Iris pigment epithelial cell (primary cell): ENCODE data around the gene SMG9.
"Not testable (repeated sequence)": the region's sequence is repeated elsewhere in the genome, so short reads cannot be mapped to it uniquely, and the experiment has no call there.

Source experiments
- DNase-seq: peaks from one replicate; pipeline ENCODE4 v3.0.0-alpha.2; 2011; ENCODE audit warnings: low read depth

The SMG9 gene

DNA sequence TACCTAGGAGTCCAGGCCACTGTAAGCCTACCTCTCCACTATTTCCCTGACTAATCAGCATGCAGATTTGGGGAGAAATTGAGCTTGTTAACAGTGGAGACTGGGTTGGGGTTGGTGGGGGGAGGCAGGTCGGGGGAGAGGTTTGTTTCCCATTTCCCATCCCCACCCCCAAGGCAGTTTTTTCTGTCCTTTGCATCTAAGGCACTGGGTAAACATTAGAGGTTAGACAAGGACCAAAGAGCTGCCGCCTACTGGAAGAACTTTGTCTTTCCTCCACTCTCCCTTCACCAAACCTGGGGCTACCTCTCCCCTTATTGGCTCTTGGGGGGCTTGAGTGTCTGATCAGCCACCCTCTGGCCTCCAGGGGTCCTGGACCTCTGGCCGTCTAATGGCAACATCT lies 25.1 kb upstream of the SMG9 start:
- no peak for DNase-seq

GRCh38 chr19:43779147-43779819 lies 24.5 kb upstream of the SMG9 start:
- DNase-seq: no peak

DNA sequence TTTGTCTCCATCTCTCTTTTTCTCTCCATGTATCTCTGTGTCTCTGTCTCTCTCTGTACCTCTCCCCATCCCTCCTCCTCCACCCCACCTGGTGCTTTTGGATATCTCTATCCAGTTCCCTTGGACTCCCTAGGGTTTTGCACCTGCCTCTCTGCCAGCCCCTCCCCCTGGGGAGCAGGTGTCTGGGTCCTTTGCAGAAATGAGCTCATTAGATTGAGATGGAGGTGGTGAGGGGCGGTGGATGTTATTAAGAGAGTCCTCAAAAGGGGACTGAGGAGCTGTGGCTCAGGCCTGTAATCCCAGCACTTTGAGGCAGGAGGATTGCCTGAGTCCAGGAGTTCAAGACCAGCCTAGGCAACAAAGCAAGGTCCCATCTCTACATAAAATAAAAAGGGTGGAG lies 23.9 kb upstream of the SMG9 start:
- DNase-seq: no peak

DNA sequence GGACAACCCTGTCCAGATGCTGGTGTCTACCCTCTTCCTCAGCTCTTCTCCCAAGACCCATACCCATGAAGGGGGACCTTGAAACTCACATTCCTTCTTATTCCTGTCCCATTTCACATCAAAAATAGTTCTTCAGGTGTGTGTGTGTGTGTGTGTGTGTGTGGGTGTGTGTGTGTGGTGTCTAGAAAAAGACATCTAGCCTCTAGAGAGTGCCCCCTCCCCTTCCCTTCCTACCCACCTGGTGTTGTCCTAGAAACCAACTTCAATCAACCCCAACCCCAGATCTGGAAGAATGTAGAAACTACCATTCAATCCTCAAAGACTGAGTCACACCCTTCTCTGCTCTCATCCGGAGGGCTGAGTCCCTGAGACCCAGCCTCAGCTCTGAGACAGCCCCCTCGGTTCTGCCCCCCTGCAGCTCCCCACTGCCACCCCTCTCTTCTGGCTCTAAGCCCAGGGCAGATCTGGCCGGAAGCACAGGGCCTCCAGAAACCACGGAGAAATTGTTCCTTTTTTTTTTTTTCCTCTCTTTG lies 22.5 kb upstream of the SMG9 start:
- peak; percentile 45 for DNase-seq

- no peak for DNase-seq
These were observed 21.5 kb upstream of the SMG9 start for GRCh38 chr19:43776286-43776685.

GRCh38 chr19:43775299-43775890 lies 20.6 kb upstream of the SMG9 start:
- no peak for DNase-seq

DNA sequence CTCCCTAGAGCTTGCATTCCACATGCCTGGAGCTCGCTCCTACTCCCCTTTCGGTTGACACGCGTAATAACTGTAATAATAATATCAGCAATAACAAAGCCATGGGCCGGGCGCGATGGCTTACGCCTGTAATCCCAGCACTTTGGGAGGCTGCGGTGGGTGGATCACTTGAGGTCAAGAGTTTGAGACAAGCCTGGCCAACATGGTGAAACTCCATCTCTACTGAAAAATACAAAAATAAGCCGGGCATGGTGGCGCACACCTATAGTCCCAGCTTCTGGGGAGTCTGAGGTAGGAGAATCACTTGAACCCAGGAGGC lies 20.1 kb upstream of the SMG9 start:
- peak; percentile 54 for DNase-seq

DNA sequence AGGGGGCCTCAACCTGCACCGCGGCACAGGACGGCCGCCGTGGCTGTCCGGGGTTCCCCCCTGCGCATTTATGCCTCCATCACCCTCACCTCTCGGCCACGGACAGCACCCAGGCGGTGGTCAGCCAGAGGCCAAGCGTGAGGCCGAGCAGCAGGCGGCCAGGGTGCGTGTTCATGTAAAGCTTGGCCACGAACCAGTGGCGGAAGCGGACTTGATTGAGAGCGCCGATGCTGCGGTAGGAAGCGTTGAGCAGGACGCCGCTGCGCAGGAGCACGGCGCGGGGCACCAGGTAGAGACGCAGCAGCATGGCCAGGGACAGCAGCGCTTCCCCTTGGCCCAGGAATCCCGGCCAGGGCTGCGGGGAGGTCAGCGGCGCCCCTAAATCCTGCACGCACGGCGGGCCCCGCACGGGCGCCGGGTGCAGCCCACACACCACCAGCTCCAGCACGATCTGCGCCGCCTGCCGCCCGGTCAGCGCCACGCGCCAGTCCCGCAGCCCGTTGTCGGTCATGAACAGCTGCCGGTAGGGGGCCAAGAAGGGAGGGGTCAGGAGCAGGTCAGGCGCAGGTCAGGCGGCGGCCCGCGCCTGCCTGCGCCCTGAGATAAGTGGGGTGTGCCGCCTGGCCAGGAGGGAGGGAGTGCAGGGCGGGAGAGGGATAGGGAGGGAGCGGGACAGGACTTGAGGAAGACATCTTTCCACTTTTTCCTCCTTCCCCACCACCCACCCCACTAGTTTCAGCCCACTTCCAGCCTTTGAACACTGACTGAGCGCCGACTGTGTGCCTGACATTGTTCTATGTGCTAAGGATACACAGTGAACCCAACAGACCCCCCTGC lies 19.6 kb upstream of the SMG9 start:
- peak; percentile 84 for DNase-seq

DNA sequence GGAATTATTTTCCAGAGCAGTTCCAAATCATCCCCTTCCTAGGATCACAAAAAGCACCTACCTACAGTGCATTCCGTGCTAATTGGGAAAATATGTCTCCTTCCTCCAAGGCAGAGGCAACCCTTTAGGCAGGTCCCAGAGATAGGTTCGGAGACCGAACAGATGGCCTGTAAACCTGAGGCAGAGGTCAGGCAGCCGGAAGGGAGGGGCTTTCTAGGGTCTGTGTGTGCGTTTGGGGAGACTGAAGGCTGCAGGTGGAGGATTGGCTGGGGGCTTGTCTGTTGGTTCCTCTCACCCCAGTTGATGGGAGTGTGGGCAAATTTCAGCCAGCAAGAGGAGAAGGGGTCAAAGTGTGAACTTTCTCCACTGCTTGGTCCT lies 19.0 kb upstream of the SMG9 start:
- DNase-seq: no peak

DNA sequence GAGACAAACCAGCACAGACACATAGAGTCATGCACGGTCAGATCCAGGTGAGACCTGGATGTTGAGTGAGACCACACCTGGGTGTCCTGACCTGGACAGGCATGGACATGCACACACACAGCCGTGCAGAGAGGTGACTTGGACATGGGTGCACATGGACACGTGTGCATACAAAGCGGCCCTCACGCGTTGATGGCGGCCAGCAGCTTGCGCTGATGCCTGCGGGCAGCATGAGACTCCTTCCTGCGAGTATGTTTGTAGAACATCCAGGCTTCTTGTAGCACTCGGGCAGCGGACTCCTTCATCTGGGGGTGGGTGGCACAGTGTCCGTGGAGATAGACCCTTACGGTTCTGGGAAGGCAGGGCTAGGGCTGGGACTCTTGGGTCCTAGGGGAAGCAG lies 14.5 kb upstream of the SMG9 start:
- DNase-seq: no peak

GRCh38 chr19:43768273-43769050 lies 13.7 kb upstream of the SMG9 start:
- no peak for DNase-seq

DNA sequence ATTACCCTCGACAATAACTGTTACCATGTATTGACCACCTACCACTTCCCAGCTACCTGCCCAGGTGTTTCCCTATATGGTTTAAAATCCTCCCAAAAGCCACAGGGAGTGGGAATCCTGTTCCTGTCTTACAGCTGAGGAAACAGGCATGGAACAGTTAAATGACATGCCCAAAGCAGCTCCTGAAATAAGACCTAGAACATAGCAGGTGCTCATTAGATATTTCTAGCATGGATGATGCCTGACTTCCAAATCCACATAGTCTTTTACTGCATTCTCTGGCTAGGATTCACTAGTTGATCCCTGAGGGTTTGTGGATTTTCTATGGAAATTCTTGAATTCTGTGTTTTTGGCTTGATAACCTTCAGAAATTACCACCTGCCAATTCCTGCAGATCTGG lies 13.1 kb upstream of the SMG9 start:
- no peak for DNase-seq

DNA sequence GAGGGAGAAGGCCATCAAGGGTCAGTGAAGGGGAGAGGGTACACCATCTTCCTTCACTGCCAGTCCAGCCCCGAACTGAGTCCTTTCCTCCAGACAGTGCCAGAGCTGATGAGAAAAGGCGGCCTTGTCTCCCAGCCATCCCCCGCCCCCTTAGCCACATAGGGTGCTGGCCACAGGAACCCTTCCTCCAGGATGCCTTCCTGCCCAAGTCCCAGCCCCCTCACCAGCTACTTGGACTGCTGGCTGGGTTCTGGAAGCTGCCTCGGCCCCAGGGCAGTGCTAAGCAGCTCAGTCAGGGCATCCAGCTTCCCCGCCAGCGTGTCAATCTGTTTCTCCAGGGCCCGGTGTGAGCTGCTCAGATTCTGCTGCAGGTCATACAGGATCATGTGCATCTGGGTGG lies 12.6 kb upstream of the SMG9 start:
- DNase-seq: no peak

GRCh38 chr19:43766755-43767043 lies 11.9 kb upstream of the SMG9 start:
- DNase-seq: no peak

DNA sequence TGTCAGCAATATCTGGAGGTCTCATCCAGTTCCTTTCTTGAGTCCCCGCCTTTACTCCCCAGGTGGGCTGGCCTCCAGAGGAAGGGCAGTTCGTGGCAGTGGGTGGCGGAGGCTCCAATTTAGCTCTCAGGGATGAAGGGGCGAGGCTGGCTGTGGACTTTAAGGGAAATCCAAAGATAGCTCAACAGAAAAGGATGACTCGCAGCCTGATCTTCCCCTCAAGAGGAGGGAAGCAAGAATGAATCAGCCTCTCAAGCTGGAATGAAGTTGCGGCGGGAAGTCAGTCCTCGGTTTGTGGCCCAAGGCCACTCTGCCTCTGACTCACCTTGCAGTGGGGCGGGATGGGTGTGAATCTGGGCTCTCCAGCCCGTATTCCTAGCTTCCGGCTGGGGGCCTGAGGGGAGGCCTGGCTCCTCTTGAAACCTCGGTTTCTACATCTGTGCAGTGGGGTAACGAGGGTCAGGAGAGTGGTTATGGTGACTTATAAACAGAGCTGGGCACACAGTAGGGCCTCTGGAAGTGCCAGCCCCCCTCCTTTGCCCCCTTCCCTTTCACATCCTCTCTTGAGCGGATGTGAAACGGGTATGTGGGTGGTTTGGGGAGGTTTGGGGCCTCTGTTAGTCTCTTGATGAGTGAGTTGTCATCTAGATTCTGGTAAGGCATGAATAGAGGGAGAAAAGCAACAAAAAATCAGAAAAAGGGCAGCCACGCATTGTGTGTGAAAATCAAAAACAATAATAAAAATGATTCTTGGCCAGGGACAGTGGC lies 10.5 kb upstream of the SMG9 start:
- peak; percentile 98 for DNase-seq

DNA sequence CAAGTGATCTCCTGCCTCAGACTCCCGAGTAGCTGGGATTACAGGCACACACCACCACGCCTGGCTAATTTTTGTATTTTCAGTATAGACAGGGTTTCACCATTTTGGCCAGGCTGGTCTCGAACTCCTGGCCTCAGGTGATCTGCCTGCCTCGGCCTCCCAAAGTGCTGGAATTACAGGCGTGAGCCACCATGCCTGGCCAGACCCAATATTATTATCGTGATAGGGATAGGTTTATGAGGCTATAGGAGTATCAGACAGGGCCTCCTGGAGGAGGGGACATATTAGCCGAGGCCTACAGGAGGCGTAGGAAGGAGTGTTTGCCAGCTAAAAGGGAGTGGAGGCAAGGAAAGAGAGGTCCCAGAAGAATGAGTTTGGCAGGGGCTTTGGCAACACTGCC lies 9.9 kb upstream of the SMG9 start:
- DNase-seq: not testable (repeated sequence)

- DNase-seq: peak; percentile 57
These were observed 8.7 kb upstream of the SMG9 start for GRCh38 chr19:43763473-43763939.

DNA sequence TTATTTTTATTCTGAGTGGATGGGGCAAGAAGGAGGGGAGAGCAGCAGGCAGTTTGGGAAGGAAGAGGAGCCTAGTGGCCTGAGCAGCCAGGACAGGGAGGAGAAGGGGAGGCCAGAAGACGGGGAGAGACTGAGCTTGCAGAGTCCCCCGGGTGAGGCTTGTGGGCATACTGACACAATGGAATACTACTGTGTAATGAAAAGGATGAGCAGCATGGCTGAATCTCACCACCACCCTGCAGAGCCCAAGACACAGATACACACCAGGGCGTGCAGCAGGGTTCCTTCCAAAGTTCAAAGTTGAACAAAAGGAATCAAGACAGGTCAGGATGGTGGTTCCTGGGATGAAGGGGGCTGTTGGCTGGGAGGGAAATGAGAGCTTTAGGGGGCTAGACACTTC lies 8.1 kb upstream of the SMG9 start:
- DNase-seq: no peak

GRCh38 chr19:43760941-43761340 lies 6.2 kb upstream of the SMG9 start:
- peak; percentile 56 for DNase-seq

DNA sequence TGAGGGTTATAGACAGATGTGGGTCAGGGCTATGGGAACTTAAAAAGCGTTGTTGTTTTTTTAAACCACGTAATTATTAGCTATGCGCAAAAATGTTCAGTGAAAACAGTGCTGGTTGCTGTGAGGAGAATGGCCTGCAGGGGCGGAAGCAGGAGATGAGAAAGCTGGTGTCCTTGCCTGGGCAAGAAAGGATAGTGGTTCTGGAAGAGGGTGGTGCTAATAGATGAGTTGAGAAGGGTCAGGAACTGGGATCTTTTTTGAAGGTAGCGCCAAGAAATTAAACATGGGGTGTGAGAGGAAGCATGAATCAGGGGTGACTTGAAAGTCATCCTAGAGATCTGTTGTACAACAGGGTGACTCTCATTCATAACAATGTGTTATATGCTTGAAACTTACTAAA lies 4.8 kb upstream of the SMG9 start:
- peak; percentile 87 for DNase-seq

- DNase-seq: peak; percentile 55
These were observed 567 bp upstream of the SMG9 start for GRCh38 chr19:43755256-43755801.

DNA sequence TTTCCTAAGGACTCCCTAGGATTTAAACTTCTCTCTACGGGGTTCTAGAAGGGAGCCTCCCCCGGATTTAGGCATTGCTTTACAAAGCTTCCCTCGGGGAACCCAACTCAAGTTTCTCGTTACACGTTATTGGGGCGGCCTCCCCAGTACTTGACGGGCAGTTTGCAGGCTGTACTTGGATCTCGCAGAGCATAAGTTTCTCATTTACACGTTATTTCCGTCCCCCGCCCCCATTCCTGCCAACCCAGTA lies 584 bp downstream of the SMG9 start:
- DNase-seq: no peak
